GM12865 (cell line): ENCODE measurements around the gene CFAP77.

Experiments used
- DNase-seq: peaks from one replicate; pipeline ENCODE4 v3.0.0; 2010; ENCODE audit warnings: low read depth
- H3K4me3 ChIP-seq: 2 replicates; pipeline ENCODE4 v1.5.1; 2011; ENCODE audit warnings: mild to moderate bottlenecking, low read depth, low read length, control low read depth
- TF ChIP-seq, protein P1 (sequence below): IDR thresholded peaks from 2 replicates; pipeline ENCODE4 v1.5.1; 2011; ENCODE audit warnings: low read length, control low read depth, low read depth, inconsistent platforms; ENCODE audit not compliant: insufficient read depth; ENCODE audit errors: missing control alignments

CFAP77 gene

DNA sequence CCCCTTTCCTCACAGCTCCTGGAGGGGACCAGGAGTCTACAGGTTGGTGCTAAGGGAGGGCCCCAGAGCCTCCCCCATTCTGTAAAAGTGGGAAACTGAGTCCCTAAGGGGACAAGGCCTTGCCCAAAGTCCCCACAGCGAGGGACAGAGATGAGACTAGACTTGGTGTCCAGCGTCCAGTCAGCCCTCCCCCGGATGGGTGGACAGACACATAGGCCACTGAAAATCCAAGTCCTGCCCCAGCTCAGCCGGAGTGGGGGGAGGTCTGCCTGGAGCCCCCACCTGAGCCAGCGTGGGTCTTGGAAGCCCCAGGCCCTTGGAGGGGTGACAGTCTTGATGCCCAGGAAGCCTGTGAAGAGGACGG lies 177.6 kb downstream of the CFAP77 start:
- H3K4me3 ChIP-seq = no peak overlapping the region
- TF ChIP-seq, protein P1, sequence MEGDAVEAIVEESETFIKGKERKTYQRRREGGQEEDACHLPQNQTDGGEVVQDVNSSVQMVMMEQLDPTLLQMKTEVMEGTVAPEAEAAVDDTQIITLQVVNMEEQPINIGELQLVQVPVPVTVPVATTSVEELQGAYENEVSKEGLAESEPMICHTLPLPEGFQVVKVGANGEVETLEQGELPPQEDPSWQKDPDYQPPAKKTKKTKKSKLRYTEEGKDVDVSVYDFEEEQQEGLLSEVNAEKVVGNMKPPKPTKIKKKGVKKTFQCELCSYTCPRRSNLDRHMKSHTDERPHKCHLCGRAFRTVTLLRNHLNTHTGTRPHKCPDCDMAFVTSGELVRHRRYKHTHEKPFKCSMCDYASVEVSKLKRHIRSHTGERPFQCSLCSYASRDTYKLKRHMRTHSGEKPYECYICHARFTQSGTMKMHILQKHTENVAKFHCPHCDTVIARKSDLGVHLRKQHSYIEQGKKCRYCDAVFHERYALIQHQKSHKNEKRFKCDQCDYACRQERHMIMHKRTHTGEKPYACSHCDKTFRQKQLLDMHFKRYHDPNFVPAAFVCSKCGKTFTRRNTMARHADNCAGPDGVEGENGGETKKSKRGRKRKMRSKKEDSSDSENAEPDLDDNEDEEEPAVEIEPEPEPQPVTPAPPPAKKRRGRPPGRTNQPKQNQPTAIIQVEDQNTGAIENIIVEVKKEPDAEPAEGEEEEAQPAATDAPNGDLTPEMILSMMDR = no peak
- DNase-seq = no peak

DNA sequence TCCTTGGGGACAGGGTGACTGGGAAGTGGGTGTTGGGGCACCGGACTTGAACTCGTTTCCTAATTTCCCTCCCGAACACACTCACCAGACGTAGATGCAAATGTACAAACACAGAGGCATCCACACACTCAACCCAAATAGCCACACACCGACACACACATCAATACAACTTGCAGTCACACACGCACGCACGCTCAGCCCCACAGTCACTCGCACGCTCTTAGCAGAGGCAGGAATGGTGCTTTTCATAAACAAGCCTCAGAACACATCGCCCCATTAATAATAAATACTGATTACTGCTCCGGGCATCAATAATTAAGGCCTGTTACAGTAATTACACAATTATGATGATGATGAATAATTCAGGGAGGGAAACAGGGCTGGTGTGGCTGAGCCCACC lies 178.1 kb downstream of the CFAP77 start:
- no peak for DNase-seq
- H3K4me3 ChIP-seq = no peak overlapping the region
- TF ChIP-seq, protein P1 = no peak

DNA sequence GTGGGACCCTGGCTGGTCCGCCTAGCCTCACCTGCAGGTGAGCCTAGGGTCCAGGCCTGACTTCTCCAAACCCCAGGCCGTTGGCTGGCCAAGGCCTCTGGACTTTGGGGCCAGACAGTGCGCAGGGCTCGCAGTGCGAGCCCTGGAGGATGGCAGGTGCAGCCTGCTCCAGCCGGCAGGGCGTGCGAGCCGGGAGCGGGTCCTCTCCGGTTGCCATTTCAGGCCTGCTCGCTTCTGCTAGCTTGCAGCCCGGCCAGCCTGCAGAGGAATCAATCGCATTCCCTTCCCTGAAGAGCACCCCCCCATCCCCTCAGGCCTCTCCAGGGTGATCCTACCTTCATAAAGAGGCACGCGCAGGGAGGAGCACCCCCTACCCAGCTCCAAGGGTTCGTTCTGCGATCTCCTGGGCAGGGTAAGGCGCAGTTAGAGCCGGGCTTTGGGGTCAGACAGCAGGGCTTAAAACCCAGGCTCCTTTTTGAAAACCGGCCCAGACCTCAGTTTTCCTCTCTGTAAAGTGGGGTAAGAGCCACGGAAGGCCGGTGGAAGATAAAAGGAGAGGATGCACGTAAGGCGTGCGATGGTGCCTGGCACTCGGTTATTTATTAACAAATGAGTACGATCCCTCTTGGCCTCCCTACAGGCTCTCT lies 178.6 kb downstream of the CFAP77 start:
- DNase-seq = no peak
- no peak overlapping the region for H3K4me3 ChIP-seq

DNA sequence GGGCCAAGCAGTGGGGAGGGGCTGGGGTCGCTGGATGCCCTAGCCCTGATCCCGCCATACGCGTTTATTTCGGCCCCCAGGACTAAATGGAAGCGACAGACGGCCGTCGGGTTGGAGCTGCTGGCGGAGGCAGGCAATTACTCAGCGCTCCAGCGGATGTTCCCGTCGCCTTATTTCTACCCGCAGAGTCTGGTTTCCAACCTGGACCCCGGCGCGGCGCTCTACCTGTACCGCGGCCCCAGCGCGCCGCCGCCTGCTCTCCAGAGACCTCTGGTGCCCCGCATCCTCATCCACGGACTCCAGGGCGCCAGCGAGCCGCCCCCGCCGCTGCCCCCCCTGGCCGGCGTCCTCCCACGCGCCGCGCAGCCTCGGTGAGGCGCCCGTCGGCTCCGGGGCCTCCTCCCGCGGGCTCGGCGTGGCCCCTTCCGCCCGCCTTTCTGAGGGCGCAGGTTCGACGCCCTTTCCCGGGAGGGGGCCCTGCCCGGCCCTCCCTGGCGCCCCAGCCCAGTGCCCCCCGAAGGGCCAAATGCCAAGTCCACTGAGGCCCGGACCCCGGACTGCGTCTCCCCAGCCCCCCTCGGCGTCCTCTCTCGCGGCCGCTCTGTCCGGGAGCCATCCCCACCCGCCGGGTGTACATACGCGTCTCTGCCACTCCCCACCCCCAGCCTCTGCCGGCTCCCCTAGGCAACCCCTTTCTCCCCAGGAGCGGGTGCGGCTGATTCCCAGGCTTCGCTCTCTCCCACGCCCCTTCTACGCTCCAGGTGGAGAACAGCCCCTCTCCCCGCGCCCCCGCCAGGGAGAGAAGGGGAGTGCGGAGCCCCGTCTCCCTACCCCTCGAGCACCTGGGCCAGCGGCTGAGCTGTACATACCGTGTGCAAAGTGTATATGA lies 179.4 kb downstream of the CFAP77 start:
- H3K4me3 ChIP-seq = no peak overlapping the region
- TF ChIP-seq, protein P1 = no peak
- no peak for DNase-seq

More for the DNA sequence above, 178.6 kb downstream of the CFAP77 start:
- TF ChIP-seq, protein P1 = no peak

DNA sequence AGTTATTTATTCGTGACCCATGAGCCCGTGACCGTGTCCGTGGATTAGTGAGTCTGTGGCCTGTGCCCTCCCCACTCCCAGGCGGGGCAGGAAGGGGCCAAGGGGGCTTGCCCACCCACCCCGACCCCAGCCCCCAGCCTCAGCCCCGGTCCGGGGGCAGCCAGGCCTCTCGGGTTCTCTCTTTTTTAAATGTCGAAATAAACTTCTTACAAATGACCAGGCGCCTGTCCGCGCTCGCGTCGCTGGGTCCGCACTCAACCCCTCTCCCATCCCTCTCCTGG lies 180.0 kb downstream of the CFAP77 start:
- DNase-seq = no peak
- no peak overlapping the region for H3K4me3 ChIP-seq
- TF ChIP-seq, protein P1 = no peak

DNA sequence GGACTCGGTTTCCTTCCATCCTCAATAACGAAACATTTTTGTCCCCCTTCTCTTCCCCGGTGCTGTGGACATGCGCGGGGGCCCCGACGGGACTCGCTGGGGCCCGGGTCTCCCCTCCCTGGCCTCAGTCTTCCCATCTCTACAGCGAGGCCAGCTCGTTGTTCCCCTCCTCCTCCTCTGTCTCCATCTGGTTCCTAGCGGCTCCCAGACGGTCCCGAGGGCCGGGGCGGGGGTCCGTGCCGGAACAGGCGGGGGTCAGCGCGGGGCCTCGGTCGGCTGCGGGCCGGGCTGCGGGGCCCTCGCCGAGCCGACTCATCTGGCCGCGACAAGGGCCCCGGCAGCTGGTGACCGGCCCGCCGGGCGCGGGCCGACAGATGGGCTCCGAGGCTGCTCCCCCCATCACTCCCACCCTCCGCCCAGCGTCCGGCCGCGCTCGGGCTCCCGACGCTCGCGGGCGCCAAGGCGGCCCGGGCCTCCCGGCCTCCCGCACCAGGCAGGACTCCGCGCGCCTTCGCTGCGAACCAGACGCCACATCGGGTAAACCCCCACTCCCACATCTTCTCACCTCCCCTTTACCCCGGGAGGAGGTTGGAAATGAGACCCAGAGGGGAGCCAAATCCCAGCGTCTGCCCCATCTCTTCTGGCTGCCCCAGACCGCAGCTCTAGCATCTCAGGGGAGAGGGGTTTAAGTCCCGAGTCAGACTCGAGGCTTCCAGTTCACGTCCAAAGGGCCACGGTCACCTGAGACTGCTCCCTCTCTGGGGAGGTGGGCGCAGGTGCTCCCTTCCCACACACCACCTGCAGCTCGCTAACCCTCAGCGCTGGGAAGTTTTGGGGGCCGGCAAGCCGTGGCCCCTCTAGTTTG lies 180.5 kb downstream of the CFAP77 start:
- TF ChIP-seq, protein P1 = no peak
- no peak for DNase-seq
- no peak overlapping the region for H3K4me3 ChIP-seq
